Activated CD4-positive, alpha-beta T cell treated with anti-CD3 and anti-CD28 coated beads, Interleukin-2, amount 10 ng/mL, durations not matched to agents 7 days and 5 days (primary cell): ENCODE data around the gene TMEM132C. TPM values are rescaled to one million over a fixed set of nuclear protein-coding genes. Genes with fewer than 3 reads are reported as not detected.
A peak's percentile ranks its signal among the peaks of the same experiment; 100 is the strongest.

Source experiments
- CTCF ChIA-PET: fragments of 350-600 bp; sonication (Branson Sonifier 250); formaldehyde crosslinking; loops from one replicate; lab custom pipeline; 2021; ENCODE audit warnings: antibody characterized with exemption; lab: Charles Lee
- POLR2A ChIA-PET: fragments of 350-600 bp; sonication (Branson Sonifier 250); formaldehyde crosslinking; loops from one replicate; lab custom pipeline; 2021; ENCODE audit warnings: antibody characterized with exemption; lab: Charles Lee
- DNase-seq: peaks from one replicate; pipeline ENCODE4 v3.0.0-alpha.2; 2020
- H3K27ac Mint-ChIP-seq: one replicate; pipeline ENCODE4 v1.8.0; 2021; ENCODE audit warnings: mild to moderate bottlenecking, moderate library complexity, mixed read lengths
- H3K27me3 Mint-ChIP-seq: one replicate; pipeline ENCODE4 v1.8.0; 2021; ENCODE audit warnings: mixed read lengths
- H3K36me3 Mint-ChIP-seq: one replicate; pipeline ENCODE4 v1.8.0; 2021; ENCODE audit warnings: low read depth, mixed read lengths
- H3K4me1 Mint-ChIP-seq: one replicate; pipeline ENCODE4 v1.8.0; 2021; ENCODE audit warnings: mixed read lengths
- H3K4me3 Mint-ChIP-seq: one replicate; pipeline ENCODE4 v1.8.0; 2021; ENCODE audit warnings: mild to moderate bottlenecking, moderate library complexity, mixed read lengths
- H3K9me3 Mint-ChIP-seq: one replicate; pipeline ENCODE4 v1.8.0; 2021; ENCODE audit warnings: mixed read lengths
- total RNA-seq, 2 experiments: library from RNA; stranded (reverse); gene quantifications; one replicate each; pipeline ENCODE4 v1.2.3, GENCODE V29; 2021

Gene TMEM132C
- total RNA-seq, 2 experiments from 2014 or later = not detected

DNA sequence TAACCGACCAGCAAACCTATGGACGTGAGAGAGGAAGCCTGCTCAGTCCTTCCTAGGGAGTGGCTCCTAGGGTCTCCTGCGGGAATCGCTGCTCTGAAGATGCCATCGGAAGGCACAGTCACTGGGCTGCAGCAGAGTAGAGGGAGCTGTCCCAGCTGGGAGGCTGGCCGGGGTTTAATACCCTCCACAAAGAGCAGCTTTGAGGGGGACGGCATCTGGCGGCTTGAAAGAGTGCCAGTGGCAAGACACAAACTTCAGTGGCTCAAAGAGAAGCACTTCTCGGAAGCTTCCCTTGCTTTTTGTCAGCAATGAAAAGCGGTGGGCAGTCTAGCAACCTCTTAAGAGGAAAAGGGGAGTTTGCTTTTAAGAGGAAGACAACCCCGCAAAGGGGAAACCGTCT is 114.6 kb downstream of the TMEM132C start:
- H3K4me3 Mint-ChIP-seq = no peak overlapping the region
- no peak for DNase-seq
- no peaks in the 10 kb centered on the region for H3K27me3 Mint-ChIP-seq
- no peaks in the 10 kb centered on the region for H3K36me3 Mint-ChIP-seq
- ChIA-PET POLR2A (no interaction called here), CTCF (no interaction called here)
- no peaks in the 10 kb centered on the region for H3K4me1 Mint-ChIP-seq
- H3K9me3 Mint-ChIP-seq = peaks cover 2% of the 10 kb centered on the region
- no peak overlapping the region for H3K27ac Mint-ChIP-seq

- CTCF ChIA-PET = no interaction called here
- Mint-ChIP-seq H3K4me3 (no peak overlapping the region), H3K27me3 (no peaks in the 10 kb centered on the region), H3K9me3 (peaks cover 3% of the 10 kb centered on the region), H3K27ac (no peak overlapping the region), H3K4me1 (no peaks in the 10 kb centered on the region), H3K36me3 (no peaks in the 10 kb centered on the region)
- POLR2A ChIA-PET = no interaction called here
- no peak for DNase-seq
Observed at GRCh38 chr12:128381946-128382345, 115.0 kb downstream of the TMEM132C start.

- H3K36me3 Mint-ChIP-seq = no peaks in the 10 kb centered on the region
- peaks cover 3% of the 10 kb centered on the region for H3K9me3 Mint-ChIP-seq
- no peaks in the 10 kb centered on the region for H3K27me3 Mint-ChIP-seq
- POLR2A ChIA-PET = no interaction called here
- H3K4me1 Mint-ChIP-seq = no peaks in the 10 kb centered on the region
- no peak overlapping the region for H3K27ac Mint-ChIP-seq
- DNase-seq = no peak
- no peak overlapping the region for H3K4me3 Mint-ChIP-seq
- CTCF ChIA-PET = no interaction called here
Observed at GRCh38 chr12:128382946-128383345, 116.0 kb downstream of the TMEM132C start.

DNA sequence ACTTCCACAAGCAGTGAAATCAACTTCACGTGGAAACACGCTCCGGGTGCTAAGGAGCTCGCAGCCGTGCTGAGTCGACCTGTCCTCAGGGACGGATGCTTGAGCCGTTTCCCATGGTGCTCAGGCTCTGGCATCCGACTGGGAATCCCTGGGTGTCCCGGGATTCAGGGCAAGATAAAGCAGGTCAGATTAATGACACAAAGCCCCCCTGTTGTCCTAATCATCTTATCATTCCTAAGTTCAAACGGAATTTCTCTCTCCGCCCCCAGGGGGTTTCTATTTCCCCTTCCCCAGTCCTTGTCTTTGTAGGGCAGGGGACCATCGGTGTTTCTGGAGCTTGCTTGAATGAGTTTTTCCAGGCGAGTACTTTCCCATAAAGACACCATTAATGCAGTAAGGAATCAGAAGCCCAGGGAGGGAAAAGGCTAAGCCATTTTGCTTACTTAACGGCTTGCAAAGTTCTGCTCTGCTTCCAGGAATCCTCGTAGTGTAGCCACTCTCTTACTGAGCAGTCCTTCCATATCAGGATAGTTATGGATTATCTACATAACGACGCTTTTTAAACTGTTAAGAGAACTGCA is 116.5 kb downstream of the TMEM132C start:
- no peaks in the 10 kb centered on the region for H3K36me3 Mint-ChIP-seq
- CTCF ChIA-PET = no interaction called here

GRCh38 chr12:128385736-128386135 is 118.8 kb downstream of the TMEM132C start:
- Mint-ChIP-seq H3K4me1 (no peaks in the 10 kb centered on the region), H3K27me3 (no peaks in the 10 kb centered on the region), H3K9me3 (peaks cover 3% of the 10 kb centered on the region), H3K36me3 (no peaks in the 10 kb centered on the region), H3K27ac (no peak overlapping the region), H3K4me3 (no peak overlapping the region)
- ChIA-PET CTCF (no interaction called here), POLR2A (no interaction called here)
- DNase-seq = no peak

More for the DNA sequence above, 116.5 kb downstream of the TMEM132C start:
- H3K4me3 Mint-ChIP-seq = no peak overlapping the region
- no peak for DNase-seq
- H3K9me3 Mint-ChIP-seq = peaks cover 3% of the 10 kb centered on the region
- no peaks in the 10 kb centered on the region for H3K27me3 Mint-ChIP-seq
- no peak overlapping the region for H3K27ac Mint-ChIP-seq
- POLR2A ChIA-PET = no interaction called here
- H3K4me1 Mint-ChIP-seq = no peaks in the 10 kb centered on the region

- H3K4me3 Mint-ChIP-seq = no peak overlapping the region
- H3K4me1 Mint-ChIP-seq = no peaks in the 10 kb centered on the region
- no peaks in the 10 kb centered on the region for H3K36me3 Mint-ChIP-seq
- no peak overlapping the region for H3K27ac Mint-ChIP-seq
- CTCF ChIA-PET = no interaction called here
- H3K9me3 Mint-ChIP-seq = peaks cover 3% of the 10 kb centered on the region
- DNase-seq = peak; percentile 8
- POLR2A ChIA-PET = interaction anchor here (0.7 kb wide), 1 partner anchor 833 kb away, joined by 4 read pairs; no protein-coding TSS in a partner anchor
- H3K27me3 Mint-ChIP-seq = no peaks in the 10 kb centered on the region
Observed at GRCh38 chr12:128387811-128388422, 120.9 kb downstream of the TMEM132C start.

GRCh38 chr12:128388461-128389000 is 121.6 kb downstream of the TMEM132C start:
- CTCF ChIA-PET = no interaction called here
- Mint-ChIP-seq H3K4me3 (no peak overlapping the region), H3K27ac (no peak overlapping the region), H3K27me3 (no peaks in the 10 kb centered on the region), H3K9me3 (peaks cover 3% of the 10 kb centered on the region), H3K4me1 (no peaks in the 10 kb centered on the region), H3K36me3 (no peaks in the 10 kb centered on the region)
- POLR2A ChIA-PET = no interaction called here
- no peak for DNase-seq

DNA sequence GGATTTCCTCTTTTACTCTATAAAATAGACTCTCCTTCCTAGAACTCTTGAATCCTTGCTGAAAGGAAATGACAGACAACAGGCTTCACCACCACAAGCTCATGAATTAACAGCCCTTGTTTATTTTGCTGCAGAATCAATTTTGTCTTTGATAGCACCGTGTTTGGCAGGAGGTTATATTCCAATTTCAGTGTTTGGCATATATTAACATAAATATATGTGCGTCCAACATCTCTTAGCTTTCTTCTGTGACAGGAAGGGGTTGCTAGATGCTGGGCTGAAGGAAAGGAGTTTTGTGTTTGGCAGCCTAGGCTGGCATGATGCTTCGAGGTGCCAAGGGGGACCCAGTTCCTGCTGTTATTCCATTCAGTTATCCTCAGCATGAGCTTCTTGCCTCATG is 126.4 kb downstream of the TMEM132C start:
- DNase-seq = no peak
- no peak overlapping the region for H3K27ac Mint-ChIP-seq
- H3K9me3 Mint-ChIP-seq = peaks cover 2% of the 10 kb centered on the region
- no peaks in the 10 kb centered on the region for H3K4me1 Mint-ChIP-seq
- ChIA-PET POLR2A (no interaction called here), CTCF (no interaction called here)
- H3K4me3 Mint-ChIP-seq = no peak overlapping the region
- no peaks in the 10 kb centered on the region for H3K36me3 Mint-ChIP-seq
- no peaks in the 10 kb centered on the region for H3K27me3 Mint-ChIP-seq

DNA sequence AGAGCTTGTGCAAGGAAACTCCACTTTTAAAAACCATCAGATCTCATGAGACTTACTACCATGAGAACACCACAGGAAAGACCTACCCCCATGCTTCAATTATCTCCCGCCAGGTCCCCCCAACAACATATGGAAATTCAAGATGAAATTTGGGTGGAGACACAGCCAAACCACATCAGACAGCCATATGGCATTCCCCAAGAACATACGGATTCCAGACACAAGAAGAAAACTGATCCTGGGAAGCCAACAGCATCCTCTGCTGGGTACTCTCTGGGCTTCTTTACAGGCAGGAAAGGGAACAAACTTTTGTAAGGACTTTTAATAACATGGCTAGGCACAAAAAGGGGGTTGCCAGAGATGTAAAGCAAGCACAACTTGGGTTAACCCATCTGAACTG is 127.2 kb downstream of the TMEM132C start:
- Mint-ChIP-seq H3K36me3 (no peaks in the 10 kb centered on the region), H3K4me1 (no peaks in the 10 kb centered on the region)

GRCh38 chr12:128399253-128399652 is 132.3 kb downstream of the TMEM132C start:
- H3K27ac Mint-ChIP-seq = no peak overlapping the region
- CTCF ChIA-PET = no interaction called here
- DNase-seq = no peak
- H3K4me3 Mint-ChIP-seq = no peak overlapping the region
- H3K9me3 Mint-ChIP-seq = peaks cover 4% of the 10 kb centered on the region
- POLR2A ChIA-PET = no interaction called here
- no peaks in the 10 kb centered on the region for H3K4me1 Mint-ChIP-seq
- no peaks in the 10 kb centered on the region for H3K36me3 Mint-ChIP-seq
- H3K27me3 Mint-ChIP-seq = no peaks in the 10 kb centered on the region

More for the DNA sequence above, 127.2 kb downstream of the TMEM132C start:
- Mint-ChIP-seq H3K27ac (no peak overlapping the region), H3K4me3 (no peak overlapping the region), H3K27me3 (no peaks in the 10 kb centered on the region), H3K9me3 (peaks cover 2% of the 10 kb centered on the region)
- DNase-seq = no peak
- POLR2A ChIA-PET = no interaction called here
- CTCF ChIA-PET = no interaction called here

GRCh38 chr12:128402486-128403243 is 135.7 kb downstream of the TMEM132C start:
- no peak for DNase-seq
- no peaks in the 10 kb centered on the region for H3K36me3 Mint-ChIP-seq
- H3K9me3 Mint-ChIP-seq = peaks cover 6% of the 10 kb centered on the region
- H3K4me1 Mint-ChIP-seq = no peaks in the 10 kb centered on the region
- ChIA-PET CTCF (no interaction called here), POLR2A (no interaction called here)
- H3K4me3 Mint-ChIP-seq = no peak overlapping the region
- H3K27ac Mint-ChIP-seq = no peak overlapping the region
- H3K27me3 Mint-ChIP-seq = no peaks in the 10 kb centered on the region

- H3K4me1 Mint-ChIP-seq = no peaks in the 10 kb centered on the region
- peaks cover 3% of the 10 kb centered on the region for H3K9me3 Mint-ChIP-seq
- no peak for DNase-seq
- CTCF ChIA-PET = interaction anchor here (0.6 kb wide), 1 partner anchor 18 kb away, joined by 3 read pairs; no protein-coding TSS in a partner anchor
- no peaks in the 10 kb centered on the region for H3K27me3 Mint-ChIP-seq
- H3K36me3 Mint-ChIP-seq = no peaks in the 10 kb centered on the region
- H3K4me3 Mint-ChIP-seq = no peak overlapping the region
- POLR2A ChIA-PET = no interaction called here
- no peak overlapping the region for H3K27ac Mint-ChIP-seq
Observed at GRCh38 chr12:128408669-128409068, 141.7 kb downstream of the TMEM132C start.

- no peaks in the 10 kb centered on the region for H3K27me3 Mint-ChIP-seq
- POLR2A ChIA-PET = no interaction called here
- H3K36me3 Mint-ChIP-seq = no peaks in the 10 kb centered on the region
- peaks cover 2% of the 10 kb centered on the region for H3K9me3 Mint-ChIP-seq
- no peak overlapping the region for H3K4me3 Mint-ChIP-seq
- H3K27ac Mint-ChIP-seq = no peak overlapping the region
- H3K4me1 Mint-ChIP-seq = no peaks in the 10 kb centered on the region
- DNase-seq = no peak
- CTCF ChIA-PET = no interaction called here
Observed at GRCh38 chr12:128415036-128415560, 148.1 kb downstream of the TMEM132C start.
